CD4-positive, alpha-beta T cell treated with Interleukin-12 subunit alpha and Interleukin-12 subunit beta, for 1 hour (primary cell): ENCODE measurements around the gene TMEM250.

Experiments used
- DNase-seq: peaks from one replicate; pipeline ENCODE4 v3.0.0-alpha.2; 2020

TMEM250 gene

DNA sequence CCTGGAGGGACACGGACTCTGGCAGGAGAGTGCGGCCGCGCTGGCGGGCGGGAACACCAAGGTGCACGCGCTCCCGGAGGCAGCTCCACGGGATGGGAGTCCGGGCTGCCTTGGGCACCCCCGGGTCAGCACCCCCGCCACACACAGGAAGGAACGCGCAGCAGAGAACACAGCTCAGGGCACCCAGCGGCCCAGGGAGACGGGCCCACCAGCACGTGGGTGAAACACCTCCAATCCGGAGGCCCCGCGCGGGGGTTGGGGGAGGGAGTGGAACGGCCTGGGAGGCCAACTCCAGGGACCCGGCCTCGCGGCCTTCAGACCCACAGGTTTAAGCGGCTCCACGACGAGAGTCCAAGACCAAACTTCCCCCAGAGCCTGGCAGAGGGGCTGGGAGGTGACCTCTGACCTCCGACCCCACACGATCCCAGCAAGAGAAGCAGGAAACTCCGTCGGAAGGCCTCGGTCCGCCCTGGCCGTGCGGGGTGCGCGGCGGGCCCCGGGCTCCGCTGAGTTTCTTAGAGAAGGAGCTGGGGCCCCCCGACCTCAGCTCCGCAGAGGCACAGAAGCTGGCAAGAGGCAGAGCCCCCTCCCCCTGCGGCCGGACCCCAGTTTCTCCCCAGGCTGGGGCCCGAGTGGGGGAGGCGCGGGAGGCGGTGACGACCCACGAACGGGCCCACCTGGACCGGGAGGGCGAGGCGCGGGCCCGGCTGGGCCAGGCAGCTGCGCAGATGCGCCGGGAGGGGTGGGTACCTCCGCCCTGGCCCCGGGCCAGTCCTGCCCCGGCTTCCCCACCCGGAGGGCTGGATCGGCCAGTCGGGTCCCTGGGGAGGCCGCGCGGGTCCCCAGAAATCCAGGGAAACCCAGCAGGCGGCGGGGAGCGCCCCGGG, 24.4 kb downstream of the TMEM250 start:
- DNase-seq, result peak; percentile 53

DNA sequence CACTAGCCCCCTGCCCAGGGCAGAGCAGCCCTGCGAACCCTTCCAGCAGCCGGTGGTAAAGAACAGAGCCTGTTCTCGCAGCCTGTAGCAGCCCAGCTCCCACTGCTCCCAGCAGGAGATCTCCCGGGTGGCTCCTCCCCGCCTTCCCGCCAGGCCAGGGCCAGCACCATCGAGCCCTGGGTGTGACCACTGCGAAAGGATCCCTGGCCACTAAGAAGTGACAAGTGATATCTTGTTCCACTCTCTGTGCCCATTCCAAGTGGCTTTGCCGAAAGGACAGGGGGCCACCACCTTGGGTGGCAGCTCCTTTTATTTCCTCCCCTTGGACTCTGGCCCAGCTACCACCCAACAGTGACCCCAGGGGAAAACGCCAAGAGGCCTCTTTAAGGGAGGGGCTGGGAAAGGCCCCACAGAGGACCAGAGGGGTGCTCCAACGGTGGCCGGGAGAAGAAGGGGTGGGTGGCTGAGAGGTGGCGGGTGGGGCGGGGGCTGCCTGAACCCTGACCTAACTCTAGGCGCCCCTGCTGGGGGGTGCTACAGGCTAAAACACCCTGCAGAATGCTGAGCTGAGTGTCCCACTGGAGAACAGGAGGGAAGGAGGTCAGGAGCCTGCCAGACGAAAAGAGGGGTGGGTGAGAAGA, 25.2 kb downstream of the TMEM250 start:
- DNase-seq, result no peak

DNA sequence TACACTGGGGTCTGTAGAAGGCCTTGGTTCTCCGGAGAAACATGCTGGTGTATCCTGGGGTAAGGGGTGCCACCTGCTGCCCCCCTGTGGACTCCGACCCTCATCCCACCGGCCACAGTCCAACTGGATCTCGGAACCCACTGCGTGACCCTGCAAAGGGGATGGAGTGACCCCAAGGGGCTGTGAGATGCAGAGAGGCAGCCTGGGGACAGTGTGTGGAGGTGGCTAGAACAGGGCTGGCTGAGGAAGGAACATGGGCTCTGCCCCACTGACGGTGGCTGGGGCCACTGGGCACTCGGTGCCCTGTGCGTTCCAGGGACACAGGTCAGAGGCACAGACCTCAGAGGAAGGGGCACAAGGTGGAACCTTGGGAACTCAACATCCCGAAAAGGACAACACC, 25.9 kb downstream of the TMEM250 start:
- DNase-seq, result no peak

DNA sequence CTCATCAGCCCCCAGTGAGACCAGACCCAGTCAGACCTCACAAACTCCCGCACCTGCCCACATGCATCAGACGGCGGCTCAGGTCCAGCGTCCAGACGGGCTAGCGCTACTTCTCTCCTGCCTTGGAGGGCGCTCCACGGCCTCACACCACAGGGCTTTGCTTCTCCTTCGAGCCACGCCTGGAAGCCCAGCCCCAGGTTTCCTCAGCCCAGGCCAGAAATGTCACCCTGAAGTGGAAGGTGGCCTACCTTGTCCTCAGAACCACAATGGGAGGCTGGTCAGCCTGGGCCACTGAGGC, 26.4 kb downstream of the TMEM250 start:
- DNase-seq, result no peak

DNA sequence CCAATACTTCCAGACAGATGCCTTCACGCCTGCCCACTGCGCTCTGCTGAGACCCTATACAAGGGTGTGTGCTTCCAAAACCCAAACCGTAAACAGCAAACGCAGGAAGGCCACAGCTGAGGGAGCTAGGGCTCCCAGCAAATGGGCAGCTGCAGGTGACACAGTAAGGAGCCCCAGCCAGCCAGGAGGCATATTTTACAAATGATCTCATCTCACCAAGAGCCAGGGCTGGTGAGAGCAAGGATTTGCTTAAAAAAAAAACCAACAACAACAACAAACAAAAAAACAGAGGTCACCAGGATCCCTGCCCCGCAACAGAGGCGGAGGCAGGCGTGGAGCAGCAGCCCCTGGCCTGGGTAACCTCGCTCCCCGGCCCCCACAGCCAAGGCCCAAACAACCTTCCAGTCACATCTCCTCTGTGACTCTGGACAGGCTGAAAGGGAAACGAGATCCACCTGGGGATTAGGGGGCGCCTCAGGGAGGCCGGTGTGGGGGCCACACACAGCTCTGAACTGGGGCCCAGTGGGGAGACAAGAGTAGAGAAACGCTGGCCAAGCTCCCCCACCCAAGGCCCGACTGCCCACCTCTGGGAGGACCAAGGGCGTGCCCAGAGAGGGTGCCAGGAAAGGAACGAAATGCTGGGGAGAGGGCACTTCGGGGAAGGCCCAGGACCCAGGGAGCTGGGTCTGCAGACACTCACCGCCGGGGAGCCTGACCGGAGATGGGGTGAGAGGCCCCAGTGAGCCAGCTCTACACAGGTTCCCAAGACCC, 26.9 kb downstream of the TMEM250 start:
- DNase-seq, result no peak

DNA sequence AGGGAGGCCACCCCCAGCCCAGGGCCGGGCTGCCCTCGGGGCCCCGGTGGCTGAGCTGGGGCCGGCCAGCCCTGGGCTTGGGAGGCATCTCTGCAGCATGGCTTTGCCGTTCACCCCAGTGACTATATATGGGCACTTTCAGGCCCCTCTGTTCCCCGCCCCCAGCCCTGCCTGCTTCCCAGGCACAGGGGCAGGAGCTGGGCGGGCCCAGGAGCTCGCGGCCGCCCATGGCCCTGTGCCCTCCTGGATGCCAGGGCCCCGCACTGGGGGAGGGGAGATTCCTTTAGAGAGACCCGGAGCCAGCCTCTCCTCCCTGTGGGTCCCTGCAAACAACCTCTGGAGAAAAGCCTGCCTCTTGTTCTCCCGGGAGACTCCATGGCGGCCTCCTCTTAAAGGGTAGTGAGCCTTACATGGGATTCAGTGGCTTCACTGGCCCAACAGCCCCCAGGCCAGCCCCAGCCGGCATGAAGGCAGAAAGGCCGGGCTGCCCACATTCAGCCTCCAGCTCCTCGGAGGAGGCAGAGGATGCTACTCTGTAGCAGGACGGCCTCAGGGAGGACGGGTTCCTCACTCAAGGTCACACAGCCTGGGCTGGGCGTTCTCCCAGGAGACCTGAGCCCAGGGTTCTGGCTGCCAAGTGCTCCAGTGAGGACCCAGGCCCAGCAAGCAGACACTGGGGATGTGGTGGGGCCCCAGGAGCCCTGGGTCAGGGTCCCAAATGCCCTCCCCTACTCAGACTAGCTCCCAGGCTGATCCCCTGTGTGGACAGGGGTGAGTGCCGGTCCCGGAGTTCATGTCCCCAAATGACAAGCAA, 27.7 kb downstream of the TMEM250 start:
- DNase-seq, result no peak

DNA sequence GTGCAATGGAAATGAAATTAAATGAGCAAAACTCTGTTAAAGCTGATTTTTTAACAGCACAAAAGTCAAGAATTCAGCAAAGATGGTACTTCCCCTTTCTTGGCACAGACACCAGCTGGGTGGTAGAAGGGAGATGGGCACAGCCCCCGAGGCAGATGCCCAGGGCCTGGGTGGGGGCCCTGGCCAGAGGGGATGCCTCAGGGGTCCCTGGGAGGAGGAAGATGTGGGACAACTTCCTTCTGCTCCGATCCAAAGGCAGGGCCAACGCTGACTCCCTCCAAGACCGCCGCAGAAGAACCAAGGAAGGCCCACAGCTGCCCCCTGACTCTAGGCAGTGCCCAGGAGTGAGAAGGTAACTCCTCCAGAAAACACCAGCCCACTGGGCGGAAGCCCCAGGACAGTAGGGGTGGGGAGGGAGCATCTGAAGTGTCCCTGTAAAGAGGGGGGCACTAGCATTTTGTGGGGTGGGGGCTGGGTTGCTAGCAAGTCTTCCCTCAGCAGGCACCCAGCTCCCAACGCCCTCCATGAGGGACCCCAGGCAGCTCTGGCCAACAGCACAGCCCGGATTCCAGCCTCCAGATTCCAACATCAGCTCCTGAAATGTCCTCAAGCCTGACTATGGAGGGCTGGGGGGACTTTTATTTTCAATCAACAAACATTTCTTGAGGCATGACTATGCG, 28.5 kb downstream of the TMEM250 start:
- DNase-seq, result no peak

DNA sequence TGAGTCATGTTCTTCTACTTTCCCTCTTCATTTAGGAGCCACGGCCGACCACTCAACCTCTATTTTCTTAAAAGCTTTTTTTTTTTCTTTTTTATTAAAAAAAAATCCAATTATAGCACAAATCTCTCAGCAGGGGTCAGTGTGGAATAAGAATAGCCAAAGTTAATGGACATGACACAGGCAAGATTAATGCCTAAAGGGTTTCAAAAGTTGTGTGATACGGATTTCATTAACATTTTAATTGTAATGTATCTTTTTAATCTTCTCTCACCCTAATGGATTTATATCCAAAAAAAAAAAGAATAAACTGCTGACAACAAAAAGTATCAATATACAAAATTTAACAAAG, 29.0 kb downstream of the TMEM250 start:
- DNase-seq, result peak; percentile 50

DNA sequence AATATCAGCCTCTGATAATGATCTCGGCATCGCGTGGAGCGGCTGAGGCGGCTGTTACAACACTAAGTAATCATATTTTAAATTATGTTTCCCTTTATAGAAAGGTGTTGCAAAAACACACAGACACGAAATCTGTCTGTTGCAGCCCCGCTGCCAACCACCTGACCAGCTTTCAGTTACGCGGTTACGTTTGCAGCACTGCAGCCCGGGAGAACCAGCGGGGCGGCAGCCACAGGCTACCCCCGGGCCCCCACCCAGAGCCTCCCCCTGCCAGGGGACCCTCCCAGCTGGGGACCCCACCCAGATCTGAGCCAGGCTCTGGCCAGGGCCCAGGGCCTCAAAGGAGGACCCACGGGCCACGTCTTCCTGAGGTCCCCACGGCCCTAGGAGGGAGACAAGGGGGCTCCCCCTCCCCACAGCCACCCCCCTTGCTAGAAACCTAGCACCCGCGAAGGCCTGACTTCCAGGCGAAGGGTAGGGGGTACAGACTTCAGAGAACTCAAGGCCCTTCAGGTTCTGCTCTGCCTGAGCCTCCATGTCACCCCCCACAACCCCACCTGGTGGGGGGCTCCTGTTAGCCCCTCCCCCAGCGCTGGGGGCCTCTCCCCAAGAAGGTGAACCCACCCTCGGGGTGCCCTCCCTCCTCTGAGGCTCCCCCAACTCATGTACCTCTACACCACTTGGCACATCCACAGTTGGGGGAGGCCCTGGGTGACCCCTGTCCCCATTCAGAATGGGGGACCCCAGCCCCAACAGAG, 29.6 kb downstream of the TMEM250 start:
- no peak for DNase-seq

DNA sequence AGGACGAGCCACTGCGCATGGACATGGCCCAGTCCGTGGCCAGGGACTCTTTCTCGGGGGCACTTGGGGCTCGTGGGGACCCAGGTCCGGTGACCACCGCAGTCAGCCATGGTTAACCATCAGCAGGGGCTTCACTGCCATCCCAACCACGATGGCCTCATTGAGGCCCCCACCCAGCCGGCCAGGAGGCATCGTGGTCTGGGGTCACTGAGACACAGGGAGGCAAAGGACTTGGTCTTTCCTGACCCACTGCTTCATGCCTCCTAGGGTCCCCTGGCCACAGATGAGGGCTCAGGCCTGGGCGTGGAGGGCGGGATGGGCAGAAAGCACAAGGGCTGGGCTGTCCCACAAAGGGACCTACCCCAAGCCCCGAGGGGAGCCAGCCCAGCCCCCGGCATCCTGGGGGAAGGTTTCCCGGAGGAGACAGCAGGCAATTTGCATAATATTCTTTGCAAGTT, 30.2 kb downstream of the TMEM250 start:
- no peak for DNase-seq

DNA sequence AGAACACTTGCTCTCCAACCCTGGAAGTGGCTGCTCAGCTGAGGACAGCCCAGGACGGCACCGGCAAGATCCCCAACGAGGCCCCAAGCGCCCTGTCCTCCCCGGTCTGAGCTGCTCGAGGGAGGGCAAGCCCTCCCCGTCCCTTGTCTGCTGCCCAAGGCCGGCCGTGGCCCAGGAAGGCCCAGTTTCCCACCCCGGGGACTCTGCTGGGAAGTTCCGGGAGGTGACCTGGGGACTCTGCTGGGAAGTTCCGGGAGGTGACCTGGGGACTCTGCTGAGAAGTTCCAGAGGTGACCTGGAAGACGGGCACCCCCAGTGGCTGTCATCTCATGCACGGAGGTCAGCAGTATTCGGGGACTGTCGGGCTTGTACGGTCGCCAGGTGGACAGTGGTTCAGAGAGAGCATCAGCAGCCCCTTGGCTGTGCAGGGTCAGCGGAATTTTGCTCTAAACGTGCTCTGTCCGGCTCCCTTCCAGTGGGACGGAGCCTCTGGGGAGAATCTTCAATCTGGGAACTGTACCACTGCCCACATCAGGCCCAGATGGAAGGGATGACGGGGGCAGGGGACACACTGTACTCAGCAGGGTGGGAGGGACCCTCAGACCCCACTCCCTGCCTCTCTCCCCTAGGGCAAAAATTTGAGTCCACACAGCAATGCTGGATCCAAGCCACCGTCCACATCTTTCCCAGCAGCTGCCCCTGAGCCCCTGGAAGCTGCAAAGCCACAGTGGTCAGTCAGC, 30.8 kb downstream of the TMEM250 start:
- no peak for DNase-seq

DNA sequence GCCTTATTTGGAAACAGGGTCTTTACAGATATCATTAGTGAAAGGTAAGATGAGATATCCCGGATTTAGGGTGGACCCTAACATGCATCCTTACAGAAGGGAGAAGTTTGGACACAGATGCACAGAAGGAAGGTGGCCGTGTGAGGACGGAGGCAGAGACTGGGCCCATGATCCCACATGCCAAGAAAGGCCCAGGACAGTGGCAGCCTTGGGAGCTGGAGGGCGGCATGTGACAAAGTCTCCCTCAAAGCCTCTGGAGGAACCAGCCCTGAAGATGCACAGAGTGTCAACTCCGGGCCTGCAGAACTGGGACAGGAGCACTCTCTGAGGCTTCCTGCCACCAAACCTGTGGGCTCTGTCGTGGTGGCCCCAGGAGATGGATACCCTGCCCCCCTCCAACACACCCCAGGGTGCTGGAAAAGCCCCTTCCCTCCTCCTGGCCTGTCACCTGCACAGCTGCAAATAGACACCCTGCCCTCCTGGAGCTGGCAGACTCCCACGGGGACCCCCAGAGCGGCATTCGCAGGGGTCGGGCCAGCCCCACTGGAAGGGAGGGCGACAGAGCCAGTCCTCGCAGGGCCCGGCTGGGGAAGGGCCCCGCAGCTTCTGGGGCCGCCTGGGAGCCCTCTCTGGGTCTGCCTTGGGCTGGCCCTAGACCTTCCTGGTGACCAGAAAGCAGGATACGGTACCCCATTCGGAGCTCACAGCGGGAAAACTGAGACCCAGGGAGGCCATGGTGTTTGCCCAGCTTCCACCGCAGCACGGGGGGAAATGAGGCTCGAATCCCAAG, 31.5 kb downstream of the TMEM250 start:
- no peak for DNase-seq

DNA sequence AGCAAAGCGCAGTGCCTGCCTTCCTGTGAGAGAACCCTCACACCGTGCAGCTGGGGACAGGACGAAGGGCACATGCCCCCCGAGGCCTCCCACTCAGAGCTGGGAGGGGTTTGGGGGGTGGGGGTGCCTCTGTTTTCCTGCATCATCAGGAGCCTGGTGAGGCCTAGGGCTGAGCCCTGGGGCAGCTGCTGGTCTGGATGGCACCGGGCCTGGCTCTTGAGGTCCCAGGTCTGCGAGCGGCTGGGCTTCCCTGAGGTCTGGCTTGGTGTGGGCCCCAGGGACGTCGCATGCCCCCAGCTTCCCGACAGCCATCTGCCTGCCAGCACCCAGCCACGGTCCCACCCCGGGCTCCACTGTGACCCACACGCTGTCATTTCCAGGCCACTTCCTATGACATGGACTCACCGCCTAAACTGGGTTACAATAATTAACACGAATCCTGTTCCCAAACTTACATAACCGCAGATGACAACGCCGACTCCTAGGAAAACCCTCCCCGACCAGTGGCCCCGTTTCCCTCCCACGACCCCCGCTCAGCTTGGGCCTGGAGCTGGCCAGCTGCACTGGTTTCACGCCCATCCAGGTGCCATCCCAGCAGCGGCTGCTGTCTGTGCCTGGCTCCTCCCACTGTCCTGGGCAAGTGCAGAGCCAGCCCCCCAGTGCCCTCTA, 32.3 kb downstream of the TMEM250 start:
- no peak for DNase-seq

DNA sequence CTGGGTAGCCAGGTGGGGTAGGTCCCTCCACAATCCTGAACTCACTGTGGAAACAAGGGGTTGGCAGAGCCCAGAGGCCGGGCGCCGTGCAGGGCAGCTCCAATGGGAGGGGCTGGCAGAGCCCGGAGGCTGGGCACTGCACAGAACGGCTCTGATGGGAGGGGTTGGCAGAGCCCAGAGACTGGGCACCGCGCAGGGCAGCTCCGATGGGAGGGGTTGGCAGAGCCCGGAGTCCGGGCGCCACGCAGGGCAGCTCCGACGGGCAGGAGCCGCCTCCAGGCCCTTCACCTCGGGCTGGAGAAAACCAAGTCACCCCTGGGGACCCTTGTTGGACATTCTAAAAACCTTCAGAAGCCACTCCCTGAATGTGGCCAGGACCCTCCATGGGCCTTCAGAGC, 32.9 kb downstream of the TMEM250 start:
- no peak for DNase-seq

DNA sequence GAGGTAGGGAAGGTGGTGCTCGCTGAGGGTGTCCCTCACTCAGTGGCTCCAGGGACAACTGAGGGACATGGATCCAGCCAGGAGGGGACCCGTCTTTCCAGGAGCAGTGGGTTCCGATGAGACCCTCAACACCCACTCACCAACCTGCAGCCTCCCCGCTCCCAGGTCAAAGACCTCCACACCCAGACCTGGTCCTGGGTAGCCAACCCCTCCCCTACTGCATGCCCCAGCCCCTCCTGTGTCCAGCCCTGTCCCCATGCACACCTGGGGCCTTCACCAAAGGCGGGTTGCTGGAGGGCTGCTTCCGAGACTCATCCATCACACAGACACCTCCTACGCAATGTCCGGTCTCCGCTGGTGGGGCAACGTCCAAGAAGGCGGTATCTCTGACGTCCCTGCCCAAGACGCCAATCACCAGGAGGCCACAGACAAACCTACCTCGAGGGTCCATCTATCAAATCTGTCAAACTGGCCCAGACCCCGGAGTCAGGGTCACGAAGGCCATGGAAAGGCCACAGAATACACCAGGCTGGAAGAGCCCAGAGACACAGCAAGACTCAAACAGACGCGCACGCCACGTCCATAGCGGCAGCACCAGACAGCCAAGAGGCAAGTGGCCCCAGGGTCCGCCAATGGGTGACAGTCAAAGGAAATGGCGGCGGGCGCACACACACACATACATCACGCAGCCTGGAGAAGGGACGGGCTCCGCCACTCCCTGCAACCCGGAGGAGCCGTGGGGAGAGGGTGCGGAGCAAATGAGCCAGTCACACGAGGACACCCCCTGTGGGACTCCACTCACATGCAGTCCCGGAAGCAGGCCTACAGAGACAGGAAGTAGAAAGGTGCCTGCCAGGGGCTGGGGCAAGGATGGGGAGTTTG, 34.4 kb downstream of the TMEM250 start:
- DNase-seq, result no peak

DNA sequence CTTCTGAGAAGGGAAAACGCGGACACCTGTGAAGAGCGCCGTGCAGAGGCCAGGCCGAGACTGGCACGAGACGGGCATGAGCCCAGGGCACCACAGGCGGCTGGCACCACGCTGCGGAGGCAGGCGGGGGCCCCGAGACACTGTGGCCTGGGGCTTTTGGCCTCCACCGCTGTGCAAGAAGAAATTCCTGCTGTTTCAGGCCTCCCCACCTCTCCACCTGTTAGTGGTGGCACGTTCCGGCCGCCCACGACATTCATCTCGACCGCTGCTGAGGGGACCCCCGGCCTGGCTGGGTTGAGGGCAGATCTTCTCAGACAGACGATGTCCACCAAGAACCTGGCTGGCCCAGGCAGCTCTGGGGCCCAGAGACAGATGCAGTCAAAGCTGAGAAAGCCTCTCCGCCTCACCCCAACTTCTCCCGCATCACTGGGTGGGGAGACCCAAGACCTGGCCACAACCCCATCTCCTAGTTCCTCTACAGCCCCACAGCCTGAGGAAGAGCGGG, 35.1 kb downstream of the TMEM250 start:
- no peak for DNase-seq

DNA sequence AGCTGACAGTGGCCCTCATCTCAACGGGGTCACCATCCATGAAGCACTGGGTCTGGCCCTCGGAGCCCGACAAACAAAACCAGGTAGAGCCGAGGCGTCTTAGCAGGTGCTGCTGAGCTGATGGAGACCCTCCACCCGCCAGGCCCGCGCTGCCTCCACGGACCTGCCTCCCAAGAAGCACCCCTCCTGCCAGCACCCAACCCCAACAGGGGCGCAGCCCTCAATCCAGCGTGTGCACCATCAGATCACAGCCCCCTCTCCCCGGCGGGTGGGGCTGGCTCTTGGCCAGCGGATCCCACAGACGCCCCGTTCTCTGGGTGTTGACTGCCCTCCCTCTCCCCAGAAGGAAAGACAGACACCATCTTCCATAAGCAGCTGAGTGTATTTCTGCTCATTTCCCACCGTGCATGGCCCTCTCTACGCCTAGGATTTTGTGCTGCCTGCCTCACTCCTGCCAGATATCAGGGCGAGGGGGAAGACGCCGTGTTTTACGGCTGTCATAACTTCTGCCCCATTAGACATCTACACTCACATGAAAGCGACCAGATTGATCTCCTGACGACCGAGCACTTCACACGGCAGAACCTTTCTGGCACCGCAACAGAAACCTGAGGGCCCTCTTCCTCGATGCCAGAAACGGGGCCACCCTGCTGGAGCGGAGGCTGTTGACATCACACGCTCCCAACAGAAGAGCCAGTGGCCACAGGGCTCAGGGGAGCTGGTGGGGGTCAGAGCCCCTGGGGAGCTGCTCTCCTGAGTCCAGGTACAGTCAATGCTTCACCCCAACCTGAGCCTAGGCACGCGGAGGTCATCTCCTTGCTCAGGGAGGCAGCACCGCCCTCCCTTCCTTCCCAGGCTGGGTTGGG, 35.9 kb downstream of the TMEM250 start:
- DNase-seq, result no peak
